SH-SY5Y (cell line): ENCODE results near the gene VPS52.

Experiments used
- GATA2 ChIP-seq: IDR thresholded peaks from 2 replicates; pipeline ENCODE4 v1.6.1; 2011; ENCODE audit warnings: mild to moderate bottlenecking, low read depth, low read length
- GATA3 ChIP-seq: IDR thresholded peaks from 2 replicates; pipeline ENCODE4 v1.6.1; 2011; ENCODE audit warnings: low read depth, mild to moderate bottlenecking, low read length, moderate library complexity

- TF ChIP-seq GATA2 (no peak), GATA3 (no peak)
These were observed 24.1 kb upstream of the VPS52 start for GRCh38 chr6:33295621-33296369.
